Tibial nerve (tissue), 4 donors: ENCODE results near the gene ARFRP1. TPM values are rescaled to one million over a fixed set of nuclear protein-coding genes. Genes with fewer than 3 reads are reported as not detected.

ENCODE experiments used
- DNase-seq, 2 donors: peaks; one replicate each; pipeline ENCODE4 v3.0.0-alpha.2; 2019; ENCODE audit warnings: low spot score in 2 of 2
- H3K27ac ChIP-seq, 4 donors: fragments of 200-600 bp; sonication (generic) in 3 of 4; one replicate each; pipeline ENCODE4 v1.5.1; 2017 to 2019; ENCODE audit warnings: mild to moderate bottlenecking in 1 of 4
- H3K27me3 ChIP-seq, 2 donors: fragments of 200-600 bp; sonication (generic) in 1 of 2; one replicate each; pipeline versions ENCODE4 v1.5.1 to v1.6.0; 2017 to 2019
- H3K36me3 ChIP-seq, 3 donors: fragments of 200-600 bp; sonication (generic); one replicate each; pipeline ENCODE4 v1.5.1; 2018 to 2019
- H3K4me1 ChIP-seq, 4 donors: fragments of 200-600 bp; sonication (generic) in 3 of 4; one replicate each; pipeline ENCODE4 v1.5.1; 2017 to 2019
- H3K4me3 ChIP-seq, 4 donors: fragments of 200-600 bp; sonication (generic) in 3 of 4; one replicate each; pipeline ENCODE4 v1.5.1; 2017 to 2019; ENCODE audit warnings: mild to moderate bottlenecking in 1 of 4, moderate library complexity in 1 of 4
- H3K9me3 ChIP-seq, 4 donors: fragments of 200-600 bp; sonication (generic) in 3 of 4; one replicate each; pipeline ENCODE4 v1.5.1; 2017 to 2019
- CTCF ChIP-seq, 5 experiments: fragments of 200-600 bp in 3 of 5; fragments of 450-650 bp in 2 of 5; sonication (generic) in 3 of 5; IDR thresholded peaks; one replicate each; pipeline ENCODE4 v1.5.1; 2016 to 2019; ENCODE audit warnings: antibody characterized with exemption in 5 of 5, mild to moderate bottlenecking in 3 of 5, moderate library complexity in 2 of 5
- EP300 ChIP-seq, 2 donors: sonication (generic); formaldehyde crosslinking; IDR thresholded peaks; one replicate each; pipeline ENCODE4 v1.6.1; 2017; ENCODE audit warnings: antibody characterized with exemption in 2 of 2, mild to moderate bottlenecking in 1 of 2
- POLR2A ChIP-seq, 2 donors: fragments of 450-650 bp; IDR thresholded peaks; one replicate each; pipeline ENCODE4 v1.6.1; 2017; ENCODE audit warnings: antibody characterized with exemption in 2 of 2, mild to moderate bottlenecking in 2 of 2, moderate library complexity in 2 of 2
- WGBS, 2 donors: methylation state at CpG; one replicate each; pipeline ENCODE4 v1.1.5; 2018; 5-methylcytosine and 5-hydroxymethylcytosine counted together
- total RNA-seq, 4 donors: library from RNA; depleted of rRNA; stranded (reverse); fragments of >200 nt; gene quantifications; one replicate each; pipeline ENCODE4 v1.1.0, GENCODE V29; 2016

ARFRP1 gene
- total RNA-seq, 4 donors from 2014 or later: 36.9 to 71.1 (median 50.9) TPM

DNA sequence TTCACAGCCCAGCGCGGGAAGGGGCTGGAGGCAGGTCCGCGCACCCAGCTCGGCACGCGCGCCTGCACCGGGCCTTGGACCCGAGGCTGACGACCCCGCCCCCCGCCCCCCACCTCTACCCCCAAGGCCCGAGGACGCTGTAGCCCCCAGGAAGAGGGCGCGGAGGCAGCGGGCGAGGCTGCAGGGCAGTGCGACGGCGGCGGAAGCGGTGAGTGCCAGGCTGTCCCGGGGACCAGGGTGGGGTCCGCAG is 29.8 kb upstream of the ARFRP1 start:
- no peaks in the 10 kb centered on the region for H3K27me3 ChIP-seq
- peaks cover 0 to 56% (median 33%) of the 10 kb centered on the region in 4 donors for H3K4me1 ChIP-seq
- H3K4me3 ChIP-seq: peak overlapping the region in 3 of 4 donors; percentile 7 to 51 (median 39)
- H3K9me3 ChIP-seq: no peaks in the 10 kb centered on the region
- TF ChIP-seq POLR2A (IDR thresholded peaks at IDR 0.05) (no peak), CTCF (IDR thresholded peaks at IDR 0.05) (no peak), EP300 (IDR thresholded peaks at IDR 0.05) (no peak)
- peak overlapping the region in 2 of 4 donors; percentile 65 to 88 for H3K27ac ChIP-seq
- peaks cover 0 to 54% (median 3%) of the 10 kb centered on the region in 3 donors for H3K36me3 ChIP-seq
- DNase-seq: no peak
- WGBS, 2 donors: 2 to 7% methylated on average over 15 to 16 of the region's 26 CpGs

DNA sequence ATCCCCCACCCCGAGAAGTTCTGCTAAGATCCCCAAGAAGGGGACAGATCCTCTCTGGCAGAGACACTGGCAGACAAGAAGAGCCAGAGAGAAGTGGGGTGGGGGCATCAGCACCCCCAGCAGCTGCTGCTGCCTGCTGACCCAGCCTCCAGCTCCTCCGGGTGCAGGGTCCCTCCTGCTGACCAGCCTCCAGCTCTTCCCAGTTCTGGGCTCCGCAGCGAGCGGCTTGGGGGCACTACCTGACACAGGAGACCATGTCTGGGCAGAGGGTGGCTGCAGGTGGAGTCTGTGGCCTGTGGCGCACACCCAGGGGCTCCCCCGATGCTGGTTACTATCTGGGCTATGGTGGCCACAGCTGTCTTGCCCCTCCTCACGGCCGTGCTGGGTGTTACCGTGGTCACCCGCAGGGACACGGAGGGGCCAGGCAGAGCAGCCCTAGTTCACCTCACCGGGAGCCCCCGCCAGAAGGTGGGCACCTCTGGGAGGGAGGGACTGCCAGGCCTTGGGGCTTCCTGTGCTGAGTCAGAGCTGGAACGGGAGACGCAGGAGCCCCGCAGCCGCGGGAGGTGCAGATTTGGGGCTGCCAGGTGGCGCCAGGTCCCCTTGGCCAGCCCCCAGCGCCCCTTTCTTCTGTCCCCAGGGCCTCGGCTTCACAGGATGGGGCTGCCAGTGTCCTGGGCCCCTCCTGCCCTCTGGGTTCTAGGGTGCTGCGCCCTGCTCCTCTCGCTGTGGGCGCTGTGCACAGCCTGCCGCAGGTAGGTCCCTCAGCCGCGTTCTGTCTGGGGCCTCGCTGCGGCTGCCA is 29.3 kb upstream of the ARFRP1 start:
- TF ChIP-seq CTCF (IDR thresholded peaks at IDR 0.05) (no peak), POLR2A (IDR thresholded peaks at IDR 0.05) (no peak), EP300 (IDR thresholded peaks at IDR 0.05) (no peak)
- H3K27me3 ChIP-seq: no peaks in the 10 kb centered on the region
- H3K27ac ChIP-seq: peak overlapping the region in 1 of 4 donors; percentile 65
- 43 to 68% methylated on average over 3 to 15 of the region's 30 CpGs for WGBS, 2 donors
- H3K4me1 ChIP-seq: peaks cover 0 to 51% (median 33%) of the 10 kb centered on the region in 4 donors
- peaks cover 0 to 48% (median 0%) of the 10 kb centered on the region in 3 donors for H3K36me3 ChIP-seq
- H3K9me3 ChIP-seq: no peaks in the 10 kb centered on the region
- peak overlapping the region in 2 of 4 donors; percentile 39 to 51 for H3K4me3 ChIP-seq
- DNase-seq: no peak

DNA sequence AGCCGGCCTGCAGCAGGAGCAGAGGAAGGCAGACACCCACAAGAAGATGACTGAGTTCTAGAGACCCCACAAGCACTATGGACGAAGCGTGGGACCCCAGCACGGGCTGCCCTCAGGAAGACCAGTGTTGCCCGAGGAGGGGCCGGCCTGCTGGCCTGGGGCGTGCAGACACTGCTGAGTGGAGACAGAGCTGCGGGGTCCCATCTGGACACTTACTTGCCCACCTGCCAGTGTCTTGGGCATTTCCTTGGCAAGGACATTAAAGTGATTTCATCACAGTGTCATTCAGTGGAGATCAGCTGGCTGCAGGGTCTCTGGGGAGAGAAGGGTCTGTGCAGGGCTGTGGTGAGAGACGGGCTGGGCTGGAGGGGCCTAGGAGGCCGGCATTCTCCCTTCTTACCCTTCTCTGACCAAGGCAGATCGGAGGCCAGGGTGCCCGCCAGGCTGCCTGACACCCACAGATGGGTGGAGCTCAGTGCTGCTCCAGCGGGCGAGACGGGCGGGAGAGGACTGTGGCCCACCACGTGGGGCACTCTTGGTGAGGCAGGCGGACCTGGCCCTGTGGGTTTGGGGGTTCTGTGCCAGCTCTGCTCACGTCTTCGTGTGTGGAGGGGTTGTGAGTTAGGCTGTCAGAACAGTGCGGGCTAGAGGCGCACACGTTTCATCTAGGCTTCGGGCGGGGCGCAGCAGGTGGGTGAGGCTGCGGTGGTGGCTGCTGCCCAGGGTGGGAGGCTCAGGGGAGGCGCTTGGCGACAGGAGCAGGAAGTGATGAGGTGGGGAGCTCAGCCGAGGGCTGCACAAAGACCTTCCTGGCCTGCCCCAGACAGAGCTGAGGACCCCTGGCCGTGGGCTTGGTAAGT is 28.3 kb upstream of the ARFRP1 start, which contains the start of gene LIME1:
Gene LIME1, plus strand, starts transcription at position 806 of the 860 bp plus-strand sequence. CDS start 886 bp downstream, outside the sequence.
- 74 to 83% methylated on average over 30 to 31 of the region's 31 CpGs for WGBS, 2 donors
- H3K4me3 ChIP-seq: peak within 1 kb of the TSS in 2 of 4 donors; percentile 39 to 51
- no peak for DNase-seq

GRCh38 chr20:63734946-63735858 is 27.4 kb upstream of the ARFRP1 start:
- TF ChIP-seq POLR2A (IDR thresholded peaks at IDR 0.05): no peak
- Histone ChIP-seq H3K27ac (no peak overlapping the region), H3K4me3 (no peak overlapping the region), H3K4me1 (peaks cover 0 to 32% (median 21%) of the 10 kb centered on the region in 4 donors), H3K36me3 (peaks cover 0 to 49% (median 0%) of the 10 kb centered on the region in 3 donors), H3K9me3 (no peaks in the 10 kb centered on the region), H3K27me3 (no peaks in the 10 kb centered on the region)
- 92 to 93% methylated on average over 41 to 48 of the region's 48 CpGs for WGBS, 2 donors
- DNase-seq: no peak

More for the DNA sequence above, 28.3 kb upstream of the ARFRP1 start, which contains the start of gene LIME1:
- no peaks in the 10 kb centered on the region for H3K27me3 ChIP-seq
- TF ChIP-seq EP300 (IDR thresholded peaks at IDR 0.05) (no peak), POLR2A (IDR thresholded peaks at IDR 0.05) (no peak), CTCF (IDR thresholded peaks at IDR 0.05) (no peak)
- no peaks in the 10 kb centered on the region for H3K9me3 ChIP-seq
- H3K4me1 ChIP-seq: peaks cover 0 to 41% (median 24%) of the 10 kb centered on the region in 4 donors
- H3K36me3 ChIP-seq: peaks cover 0 to 40% (median 0%) of the 10 kb centered on the region in 3 donors
- H3K27ac ChIP-seq: peak within 1 kb of the TSS in 1 of 4 donors; percentile 65
